ENCODE measurements around the gene CTSK. TPM values are rescaled to one million over a fixed set of nuclear protein-coding genes. Genes with fewer than 3 reads are reported as not detected.
"Not testable (repeated sequence)": the region's sequence is repeated elsewhere in the genome, so short reads cannot be mapped to it uniquely, and the experiment has no call there.

The CTSK gene
- polyA plus RNA-seq, 1 of the 3 experiments (the other 2 are of a cell fraction) = 6.3 TPM

DNA sequence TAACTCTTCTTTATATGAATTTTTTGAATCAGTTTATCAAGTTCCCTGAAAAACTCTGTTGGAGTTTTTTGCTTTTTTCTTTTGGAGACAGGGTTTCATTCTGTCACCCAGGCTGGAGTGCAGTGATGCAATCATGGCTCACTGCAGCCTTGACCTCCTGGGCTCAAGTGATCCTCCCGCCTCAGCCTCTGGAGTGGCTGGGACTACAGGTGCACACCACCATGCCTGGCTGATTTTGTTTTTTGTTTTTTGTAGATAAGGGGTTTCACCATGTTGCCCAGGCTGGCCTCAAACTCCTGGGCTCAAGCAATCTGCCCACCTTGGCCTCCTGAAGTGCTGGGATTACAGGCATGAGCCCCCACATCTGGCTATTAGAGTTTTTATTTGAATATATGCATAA, 40.4 kb downstream of the CTSK start:
- H4K20me1 ChIP-seq (ENCODE audit: insufficient read depth); H3K27ac ChIP-seq (ENCODE audit: low read depth in 2 of 2, low read length in 1 of 2); H3K4me1 ChIP-seq (ENCODE audit: control insufficient read depth in 1 of 2, insufficient read depth in 2 of 2, low read depth in 1 of 2, low read length in 1 of 2); H2AFZ ChIP-seq (ENCODE audit: low read depth); H3K9ac ChIP-seq; H3F3A ChIP-seq (replicated peaks; ENCODE audit: insufficient read depth); H3K36me3 ChIP-seq (replicated peaks in 1 of 2; ENCODE audit: control insufficient read depth in 1 of 2, insufficient read depth in 2 of 2, low read length in 1 of 2); H3K79me2 ChIP-seq (ENCODE audit: insufficient read depth); CTCF ChIA-PET; DNase-seq; H3K9me2 ChIP-seq; H3K9me3 ChIP-seq; H3K4me3 ChIP-seq (ENCODE audit: low read depth in 2 of 2, low read length in 1 of 2); POLR2A ChIA-PET; H3K27me3 ChIP-seq (ENCODE audit: insufficient read depth); H3K4me2 ChIP-seq: not testable (repeated sequence)
- 89% methylated on average over 1 of the region's 1 CpG for WGBS (ENCODE audit: low lambda C conversion rate)

DNA sequence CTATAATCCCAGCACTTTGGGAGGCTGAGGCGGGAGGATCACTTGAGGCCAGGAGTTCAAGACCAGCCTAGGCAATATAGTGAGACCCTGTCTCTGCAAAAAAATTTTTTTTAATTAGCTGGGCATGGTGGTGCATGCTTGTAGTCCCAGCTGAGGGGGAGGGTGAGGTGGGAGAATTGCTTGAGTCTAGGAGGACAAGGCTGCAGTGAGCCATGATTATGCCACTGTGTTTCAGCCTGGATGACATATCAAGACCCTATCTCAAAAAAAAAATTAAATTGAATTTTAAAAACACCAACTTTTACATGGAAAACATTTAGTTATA, 42.1 kb downstream of the CTSK start:
- not testable (repeated sequence) for H3K79me2 ChIP-seq (ENCODE audit: insufficient read depth)

DNA sequence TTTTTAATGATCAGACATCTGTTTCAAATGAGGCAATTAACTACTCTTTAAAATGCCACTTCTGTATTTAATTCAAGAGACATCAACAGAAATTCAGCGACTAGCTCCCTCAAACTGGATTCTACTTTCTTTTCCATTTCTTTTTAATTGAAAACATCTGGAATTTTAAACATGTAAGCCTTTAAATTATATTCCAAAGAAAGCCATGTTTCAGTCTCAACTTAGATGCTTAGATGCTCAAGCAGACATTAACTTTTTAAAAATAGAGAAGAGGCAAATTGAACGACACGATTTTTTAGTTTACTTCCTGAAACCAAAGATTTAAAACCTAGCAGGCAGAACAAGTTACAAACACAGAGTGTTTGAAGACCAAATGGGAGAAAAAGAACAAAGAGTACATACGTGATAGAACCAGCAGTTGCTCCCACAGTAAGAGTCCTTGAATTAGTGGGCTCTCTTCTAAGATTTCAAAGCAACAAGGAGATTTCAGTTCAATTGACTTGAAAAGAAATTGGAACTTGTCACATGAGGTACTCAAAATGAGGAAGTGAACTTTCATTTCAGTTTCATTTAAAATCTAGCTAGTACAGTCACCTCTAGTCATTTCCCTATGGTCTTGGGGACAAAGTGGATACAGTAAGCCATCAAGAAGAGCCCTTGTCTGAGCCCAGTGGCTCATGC, 42.6 kb downstream of the CTSK start, which contains the start of gene CTSS:
Gene CTSS, minus strand, starts transcription at position 483 of the 681 bp plus-strand sequence. CDS start 1,015 bp downstream, outside the sequence.
- H3K9me3 ChIP-seq = no peaks in the 10 kb centered on the region
- no peak for DNase-seq
- POLR2A ChIA-PET = no interaction called here
- H2AFZ ChIP-seq (ENCODE audit: low read depth) = peak within 1 kb of the TSS; percentile 83
- no peaks in the 10 kb centered on the region for H3K79me2 ChIP-seq (ENCODE audit: insufficient read depth)
- peak within 1 kb of the TSS; percentile 10 to 24; a peak in 3 of 4 replicates for H3K4me3 ChIP-seq (ENCODE audit: low read depth in 2 of 2, low read length in 1 of 2)
- peak within 1 kb of the TSS; percentile 56 to 91 for H3K27ac ChIP-seq (ENCODE audit: low read depth in 2 of 2, low read length in 1 of 2)
- WGBS (ENCODE audit: low lambda C conversion rate) = 8% methylated on average over 4 of the region's 4 CpGs
- no peaks in the 10 kb centered on the region for H3K9me2 ChIP-seq
- H3K27me3 ChIP-seq (ENCODE audit: insufficient read depth) = no peaks in the 10 kb centered on the region
- CTCF ChIA-PET = interaction anchor here (0.9 kb wide), 1 partner anchor 10 kb away, joined by 5 read pairs; no protein-coding TSS in a partner anchor
- no peaks in the 10 kb centered on the region for H3K36me3 ChIP-seq (replicated peaks in 1 of 2; ENCODE audit: control insufficient read depth in 1 of 2, insufficient read depth in 2 of 2, low read length in 1 of 2)
- H3K9ac ChIP-seq = peak within 1 kb of the TSS; percentile 4; the same call in 1 of the 2 replicates
- H3F3A ChIP-seq (replicated peaks; ENCODE audit: insufficient read depth) = peaks cover 4% of the 10 kb centered on the region
- peak within 1 kb of the TSS; percentile 53 for H3K4me2 ChIP-seq
- H4K20me1 ChIP-seq (ENCODE audit: insufficient read depth) = no peaks in the 10 kb centered on the region
- TF ChIP-seq TCF12 (IDR thresholded peaks at IDR 0.05) (peak; percentile 54), FOXJ3 (CRISPR knock-in tag; IDR thresholded peaks at IDR 0.05) (no peak)
- peaks cover 0 to 5% of the 10 kb centered on the region in 2 experiments; a peak in 2 of 4 replicates for H3K4me1 ChIP-seq (ENCODE audit: control insufficient read depth in 1 of 2, insufficient read depth in 2 of 2, low read depth in 1 of 2, low read length in 1 of 2)

More for the DNA sequence above, 42.1 kb downstream of the CTSK start:
- H3K9ac ChIP-seq; DNase-seq; H3K27me3 ChIP-seq (ENCODE audit: insufficient read depth); H3K4me1 ChIP-seq (ENCODE audit: control insufficient read depth in 1 of 2, insufficient read depth in 2 of 2, low read depth in 1 of 2, low read length in 1 of 2); POLR2A ChIA-PET; H4K20me1 ChIP-seq (ENCODE audit: insufficient read depth); CTCF ChIA-PET; H3F3A ChIP-seq (replicated peaks; ENCODE audit: insufficient read depth); H3K9me3 ChIP-seq; H3K36me3 ChIP-seq (replicated peaks in 1 of 2; ENCODE audit: control insufficient read depth in 1 of 2, insufficient read depth in 2 of 2, low read length in 1 of 2); H3K9me2 ChIP-seq: not testable (repeated sequence)
- WGBS (ENCODE audit: low lambda C conversion rate) = 88% methylated on average over 1 of the region's 1 CpG
- Histone ChIP-seq H3K4me2 (peak overlapping the region; percentile 53), H3K27ac (ENCODE audit: low read depth in 2 of 2, low read length in 1 of 2) (peak overlapping the region; percentile 56 to 91; a peak in 3 of 4 replicates), H2AFZ (ENCODE audit: low read depth) (peak overlapping the region; percentile 83), H3K4me3 (ENCODE audit: low read depth in 2 of 2, low read length in 1 of 2) (peak overlapping the region in 1 of 2 experiments; percentile 10; a peak in 1 of 4 replicates)

DNA sequence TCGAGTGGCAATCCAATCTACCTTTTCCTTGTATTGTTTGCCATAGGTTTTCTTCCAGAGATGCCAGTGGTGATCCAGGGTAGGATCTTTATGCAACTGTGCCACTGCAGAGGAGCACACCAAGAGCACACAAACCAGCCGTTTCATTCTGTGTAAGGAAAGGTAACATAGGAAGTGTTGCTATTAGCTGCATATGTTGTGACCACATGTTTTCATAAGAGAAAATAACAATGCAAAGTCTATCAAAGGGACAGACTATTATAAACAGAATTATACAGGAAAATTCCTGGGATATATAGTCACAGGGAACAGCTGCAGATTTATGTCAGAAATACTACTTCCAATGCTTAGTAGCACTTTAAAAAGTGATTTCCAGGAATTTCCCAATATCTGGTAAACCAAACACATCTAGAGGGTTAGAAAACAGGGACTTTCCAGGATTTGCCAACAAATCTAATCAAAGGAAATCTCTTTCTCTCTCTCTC, 43.4 kb downstream of the CTSK start:
- H3K4me1 ChIP-seq (ENCODE audit: control insufficient read depth in 1 of 2, insufficient read depth in 2 of 2, low read depth in 1 of 2, low read length in 1 of 2) = peaks cover 0 to 5% of the 10 kb centered on the region in 2 experiments; a peak in 2 of 4 replicates
- no peak overlapping the region for H3K9ac ChIP-seq
- peak overlapping the region; percentile 53 for H3K4me2 ChIP-seq
- H2AFZ ChIP-seq (ENCODE audit: low read depth) = peak overlapping the region; percentile 83
- peak overlapping the region in 1 of 2 experiments; percentile 10; a peak in 2 of 4 replicates for H3K4me3 ChIP-seq (ENCODE audit: low read depth in 2 of 2, low read length in 1 of 2)
- DNase-seq = no peak
- H3K9me2 ChIP-seq = no peaks in the 10 kb centered on the region
- H3K27me3 ChIP-seq (ENCODE audit: insufficient read depth) = no peaks in the 10 kb centered on the region
- no peaks in the 10 kb centered on the region for H3K36me3 ChIP-seq (replicated peaks in 1 of 2; ENCODE audit: control insufficient read depth in 1 of 2, insufficient read depth in 2 of 2, low read length in 1 of 2)
- H3K9me3 ChIP-seq = no peaks in the 10 kb centered on the region
- H3K79me2 ChIP-seq (ENCODE audit: insufficient read depth) = no peaks in the 10 kb centered on the region
- POLR2A ChIA-PET = no interaction called here
- H4K20me1 ChIP-seq (ENCODE audit: insufficient read depth) = no peaks in the 10 kb centered on the region
- WGBS (ENCODE audit: low lambda C conversion rate) = 26% methylated on average over 2 of the region's 2 CpGs
- H3F3A ChIP-seq (replicated peaks; ENCODE audit: insufficient read depth) = peaks cover 4% of the 10 kb centered on the region
- H3K27ac ChIP-seq (ENCODE audit: low read depth in 2 of 2, low read length in 1 of 2) = peak overlapping the region; percentile 56 to 91
- CTCF ChIA-PET = interaction anchor here (0.9 kb wide), 1 partner anchor 11 kb away, joined by 5 read pairs; no protein-coding TSS in a partner anchor
- TF ChIP-seq FOSL2 (IDR thresholded peaks at IDR 0.05; ENCODE audit: borderline replicate concordance, low read depth) (peak; percentile 3; the same call in 1 of the 2 replicates), TEAD4 (IDR thresholded peaks at IDR 0.05; ENCODE audit: borderline replicate concordance, insufficient read depth) (0 out of 2 replicates have a peak, but pooled peaks have one; percentile 3), YY1 (IDR thresholded peaks at IDR 0.05; ENCODE audit: low read depth) (no peak)
